Stimulated activated CD4-positive, alpha-beta T cell treated with anti-CD3 and anti-CD28 coated beads, Interleukin-4, amount 100 ng/mL, for 24 hours (primary cell): ENCODE results near the gene TSC2.
"Not testable (repeated sequence)": the region's sequence is repeated elsewhere in the genome, so short reads cannot be mapped to it uniquely, and the experiment has no call there.

ENCODE experiments used
- DNase-seq: peaks from one replicate; pipeline ENCODE4 v3.0.0-alpha.2; 2020

The TSC2 gene

GRCh38 chr16:2032285-2033056, 15.3 kb upstream of the TSC2 start:
- DNase-seq: no peak

- no peak for DNase-seq
Measured at GRCh38 chr16:2033057-2033908, 14.5 kb upstream of the TSC2 start.

- not testable (repeated sequence) for DNase-seq
Measured at GRCh38 chr16:2033909-2034695, 13.7 kb upstream of the TSC2 start.

GRCh38 chr16:2034696-2035430, 12.9 kb upstream of the TSC2 start:
- no peak for DNase-seq

- DNase-seq: no peak
Measured at GRCh38 chr16:2035431-2036199, 12.2 kb upstream of the TSC2 start.

- no peak for DNase-seq
Measured at GRCh38 chr16:2036200-2036966, 11.4 kb upstream of the TSC2 start.

GRCh38 chr16:2037115-2037514, 10.7 kb upstream of the TSC2 start:
- no peak for DNase-seq

- no peak for DNase-seq
Measured at GRCh38 chr16:2037647-2038381, 10.0 kb upstream of the TSC2 start.

GRCh38 chr16:2038382-2039231, 9.2 kb upstream of the TSC2 start:
- DNase-seq: no peak

GRCh38 chr16:2039274-2040031, 8.3 kb upstream of the TSC2 start:
- no peak for DNase-seq

- DNase-seq: no peak
Measured at GRCh38 chr16:2040041-2040786, 7.6 kb upstream of the TSC2 start.

- DNase-seq: no peak
Measured at GRCh38 chr16:2040787-2041522, 6.8 kb upstream of the TSC2 start.

GRCh38 chr16:2042171-2042985, 5.4 kb upstream of the TSC2 start:
- DNase-seq: no peak

- DNase-seq: no peak
Measured at GRCh38 chr16:2042986-2043666, 4.7 kb upstream of the TSC2 start.

- DNase-seq: no peak
Measured at GRCh38 chr16:2043667-2044451, 3.9 kb upstream of the TSC2 start.
